ENCODE measurements around the gene VPS50. TPM values are rescaled to one million over a fixed set of nuclear protein-coding genes. Genes with fewer than 3 reads are reported as not detected.

The VPS50 gene
- total and polyA plus RNA-seq, 9 donors = 7.7 to 28.6 (median 23.0) TPM

GRCh38 chr7:93374345-93374940 lies 142.3 kb downstream of the VPS50 start:
- TF ChIP-seq, protein P1, sequence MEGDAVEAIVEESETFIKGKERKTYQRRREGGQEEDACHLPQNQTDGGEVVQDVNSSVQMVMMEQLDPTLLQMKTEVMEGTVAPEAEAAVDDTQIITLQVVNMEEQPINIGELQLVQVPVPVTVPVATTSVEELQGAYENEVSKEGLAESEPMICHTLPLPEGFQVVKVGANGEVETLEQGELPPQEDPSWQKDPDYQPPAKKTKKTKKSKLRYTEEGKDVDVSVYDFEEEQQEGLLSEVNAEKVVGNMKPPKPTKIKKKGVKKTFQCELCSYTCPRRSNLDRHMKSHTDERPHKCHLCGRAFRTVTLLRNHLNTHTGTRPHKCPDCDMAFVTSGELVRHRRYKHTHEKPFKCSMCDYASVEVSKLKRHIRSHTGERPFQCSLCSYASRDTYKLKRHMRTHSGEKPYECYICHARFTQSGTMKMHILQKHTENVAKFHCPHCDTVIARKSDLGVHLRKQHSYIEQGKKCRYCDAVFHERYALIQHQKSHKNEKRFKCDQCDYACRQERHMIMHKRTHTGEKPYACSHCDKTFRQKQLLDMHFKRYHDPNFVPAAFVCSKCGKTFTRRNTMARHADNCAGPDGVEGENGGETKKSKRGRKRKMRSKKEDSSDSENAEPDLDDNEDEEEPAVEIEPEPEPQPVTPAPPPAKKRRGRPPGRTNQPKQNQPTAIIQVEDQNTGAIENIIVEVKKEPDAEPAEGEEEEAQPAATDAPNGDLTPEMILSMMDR (IDR thresholded peaks at IDR 0.05) = no peak
- TF ChIP-seq EP300 (IDR thresholded peaks at IDR 0.05) = no peak
- TF ChIP-seq POLR2A (IDR thresholded peaks at IDR 0.05) = no peak
- Histone ChIP-seq H3K4me1 (ENCODE audit: insufficient read depth) (no peaks in the 10 kb centered on the region), H3K4me3 (no peak overlapping the region), H3K27me3 (no peaks in the 10 kb centered on the region), H3K36me3 (no peaks in the 10 kb centered on the region), H3K9me3 (no peaks in the 10 kb centered on the region), H3K27ac (no peak overlapping the region)
- intact Hi-C loops (cut with DNase I) = no loop called here
- 24 to 40% (median 30%) methylated on average over 5 of the region's 5 CpGs for WGBS, 3 donors
- DNase-seq = no peak

DNA sequence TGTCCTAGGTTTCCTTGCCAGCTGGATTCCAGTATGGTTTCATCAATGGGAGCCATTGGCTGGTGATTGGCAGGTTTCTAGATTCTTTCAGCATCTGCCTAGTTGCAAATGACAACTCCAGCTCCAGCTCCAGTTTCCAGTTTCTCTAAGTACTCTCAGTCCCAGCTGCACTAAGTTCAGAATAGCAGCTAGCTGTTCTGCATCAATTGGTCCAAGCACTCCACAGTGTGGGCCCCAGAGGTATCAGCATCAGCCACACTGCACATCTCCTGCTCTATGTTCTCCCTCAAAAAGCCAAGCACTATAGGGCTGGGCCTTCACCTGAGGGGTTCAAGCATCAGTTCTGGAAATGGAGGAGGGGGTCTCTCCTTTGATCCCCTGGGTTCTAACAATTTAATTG lies 143.4 kb downstream of the VPS50 start:
- no peak overlapping the region for H3K27ac ChIP-seq
- DNase-seq = no peak
- no peaks in the 10 kb centered on the region for H3K9me3 ChIP-seq
- no peaks in the 10 kb centered on the region for H3K4me1 ChIP-seq (ENCODE audit: insufficient read depth)
- intact Hi-C loops (cut with DNase I) = no loop called here
- H3K4me3 ChIP-seq = no peak overlapping the region
- H3K36me3 ChIP-seq = no peaks in the 10 kb centered on the region
- H3K27me3 ChIP-seq = no peaks in the 10 kb centered on the region
- TF ChIP-seq POLR2A (IDR thresholded peaks at IDR 0.05) = no peak
- no peak for TF ChIP-seq EP300 (IDR thresholded peaks at IDR 0.05)
- TF ChIP-seq, protein P1 (IDR thresholded peaks at IDR 0.05) = no peak

GRCh38 chr7:93378131-93378760 lies 146.1 kb downstream of the VPS50 start:
- TF ChIP-seq EP300 (IDR thresholded peaks at IDR 0.05) (no peak), POLR2A (IDR thresholded peaks at IDR 0.05) (no peak)
- TF ChIP-seq, protein P1 (IDR thresholded peaks at IDR 0.05) = no peak
- Histone ChIP-seq H3K36me3 (no peaks in the 10 kb centered on the region), H3K9me3 (no peaks in the 10 kb centered on the region), H3K4me3 (no peak overlapping the region), H3K27ac (no peak overlapping the region), H3K27me3 (no peaks in the 10 kb centered on the region), H3K4me1 (ENCODE audit: insufficient read depth) (no peaks in the 10 kb centered on the region)
- 60 to 78% (median 67%) methylated on average over 6 of the region's 6 CpGs for WGBS, 3 donors
- intact Hi-C loops (cut with DNase I) = no loop called here
- DNase-seq = no peak

GRCh38 chr7:93382362-93382761 lies 150.2 kb downstream of the VPS50 start:
- H3K36me3 ChIP-seq = no peaks in the 10 kb centered on the region
- H3K27ac ChIP-seq = no peak overlapping the region
- intact Hi-C loops (cut with DNase I) = no loop called here
- no peak for DNase-seq
- no peak for TF ChIP-seq POLR2A (IDR thresholded peaks at IDR 0.05)
- TF ChIP-seq, protein P1 (IDR thresholded peaks at IDR 0.05) = no peak
- TF ChIP-seq EP300 (IDR thresholded peaks at IDR 0.05) = no peak
- no peaks in the 10 kb centered on the region for H3K27me3 ChIP-seq
- 59 to 77% (median 62%) methylated on average over 3 of the region's 3 CpGs for WGBS, 3 donors
- H3K4me3 ChIP-seq = no peak overlapping the region
- no peaks in the 10 kb centered on the region for H3K9me3 ChIP-seq
- H3K4me1 ChIP-seq (ENCODE audit: insufficient read depth) = no peaks in the 10 kb centered on the region
